AML-193 (cell line): ENCODE measurements around the gene MTHFD2L.
"Not testable (repeated sequence)": the region's sequence is repeated elsewhere in the genome, so short reads cannot be mapped to it uniquely, and the experiment has no call there.

Experiments
- DNase-seq, 2 experiments: peaks; one replicate each; lab custom pipeline; 2025; lab: John Stamatoyannopoulos, UW

Gene MTHFD2L

GRCh38 chr4:74189331-74190043, 31.6 kb downstream of the MTHFD2L start:
- DNase-seq: peak; percentile 22 to 45

- no peak for DNase-seq
Observed at GRCh38 chr4:74190332-74190731, 32.4 kb downstream of the MTHFD2L start.

GRCh38 chr4:74190919-74191397, 33.0 kb downstream of the MTHFD2L start:
- no peak for DNase-seq

- DNase-seq: no peak
Observed at GRCh38 chr4:74197080-74197479, 39.2 kb downstream of the MTHFD2L start.

- no peak for DNase-seq
Observed at GRCh38 chr4:74202062-74202586, 44.2 kb downstream of the MTHFD2L start.

GRCh38 chr4:74203467-74203866, 45.5 kb downstream of the MTHFD2L start:
- DNase-seq: no peak

- no peak for DNase-seq
Observed at GRCh38 chr4:74205046-74205445, 47.1 kb downstream of the MTHFD2L start.

- no peak for DNase-seq
Observed at GRCh38 chr4:74205559-74205958, 47.6 kb downstream of the MTHFD2L start.

GRCh38 chr4:74206088-74206825, 48.3 kb downstream of the MTHFD2L start:
- no peak for DNase-seq

GRCh38 chr4:74214457-74215159, 56.7 kb downstream of the MTHFD2L start:
- DNase-seq: not testable (repeated sequence)

GRCh38 chr4:74215236-74215635, 57.3 kb downstream of the MTHFD2L start:
- DNase-seq: not testable (repeated sequence)

GRCh38 chr4:74217365-74217764, 59.4 kb downstream of the MTHFD2L start:
- no peak for DNase-seq

GRCh38 chr4:74218201-74218600, 60.3 kb downstream of the MTHFD2L start:
- no peak for DNase-seq

- DNase-seq: no peak
Observed at GRCh38 chr4:74219240-74219639, 61.3 kb downstream of the MTHFD2L start.

GRCh38 chr4:74223098-74223497, 65.2 kb downstream of the MTHFD2L start:
- DNase-seq: no peak

- DNase-seq: peak; percentile 17 to 21
Observed at GRCh38 chr4:74223801-74224200, 65.9 kb downstream of the MTHFD2L start.

- DNase-seq: peak; percentile 73 to 75
Observed at GRCh38 chr4:74228691-74229640, 71.0 kb downstream of the MTHFD2L start.

- DNase-seq: peak; percentile 71 to 92
Observed at GRCh38 chr4:74230902-74231499, 73.1 kb downstream of the MTHFD2L start.

GRCh38 chr4:74235135-74235534, 77.2 kb downstream of the MTHFD2L start:
- peak; percentile 59 to 73 for DNase-seq

- no peak for DNase-seq
Observed at GRCh38 chr4:74237425-74237966, 79.6 kb downstream of the MTHFD2L start.
